Measurements from ENCODE around the gene CDK4.
A peak's percentile ranks its signal among the peaks of the same experiment; 100 is the strongest.

CDK4 gene

GRCh38 chr12:57755454-57756372, 3.6 kb upstream of the CDK4 start:
- DNase-seq (ENCODE audit: low spot score) = no peak

- no peak for DNase-seq (ENCODE audit: low spot score)
These were observed 3.0 kb upstream of the CDK4 start for GRCh38 chr12:57755194-57755453.

- DNase-seq (ENCODE audit: low spot score) = peak; percentile 48
These were observed 2.5 kb upstream of the CDK4 start, which contains the start of gene MARCHF9 for GRCh38 chr12:57754411-57755193. TSS of gene MARCHF9 (plus strand) at chr12:57755103. CDS start at chr12:57755529, 426 bp downstream.

- DNase-seq (ENCODE audit: low spot score) = no peak
These were observed 1.7 kb upstream of the CDK4 start for GRCh38 chr12:57753756-57754337.

- DNase-seq (ENCODE audit: low spot score) = no peak
These were observed 524 bp upstream of the CDK4 start for GRCh38 chr12:57752668-57753000.

GRCh38 chr12:57751432-57751787, 700 bp downstream of the CDK4 start:
- DNase-seq (ENCODE audit: low spot score) = no peak

GRCh38 chr12:57750561-57751431, 1.3 kb downstream of the CDK4 start:
- DNase-seq (ENCODE audit: low spot score) = peak; percentile 41

- DNase-seq (ENCODE audit: low spot score) = no peak
These were observed 3.0 kb downstream of the CDK4 start for GRCh38 chr12:57749061-57749460.

- no peak for DNase-seq (ENCODE audit: low spot score)
These were observed 6.1 kb downstream of the CDK4 start for GRCh38 chr12:57746025-57746424.

- peak; percentile 62 for DNase-seq (ENCODE audit: low spot score)
These were observed 6.6 kb downstream of the CDK4 start for GRCh38 chr12:57745485-57745881.

- peak; percentile 99 for DNase-seq (ENCODE audit: low spot score)
These were observed 7.2 kb downstream of the CDK4 start, which contains the start of gene TSPAN31 for GRCh38 chr12:57744777-57745484. TSS of gene TSPAN31 (plus strand) at chr12:57745039. CDS start at chr12:57745155, 116 bp downstream.

- DNase-seq (ENCODE audit: low spot score) = peak; percentile 87
These were observed 7.8 kb downstream of the CDK4 start for GRCh38 chr12:57744194-57744776.

- DNase-seq (ENCODE audit: low spot score) = no peak
These were observed 8.3 kb downstream of the CDK4 start for GRCh38 chr12:57743769-57744168.

GRCh38 chr12:57741844-57742738, 10.0 kb downstream of the CDK4 start:
- no peak for DNase-seq (ENCODE audit: low spot score)

GRCh38 chr12:57741413-57741789, 10.7 kb downstream of the CDK4 start:
- no peak for DNase-seq (ENCODE audit: low spot score)

- no peak for DNase-seq (ENCODE audit: low spot score)
These were observed 11.3 kb downstream of the CDK4 start for GRCh38 chr12:57740656-57741412.

GRCh38 chr12:57739914-57740538, 12.1 kb downstream of the CDK4 start:
- DNase-seq (ENCODE audit: low spot score) = no peak

GRCh38 chr12:57739387-57739786, 12.7 kb downstream of the CDK4 start:
- no peak for DNase-seq (ENCODE audit: low spot score)

Data from RKO (cell line).